OCI-LY1 (cell line): Measurements from ENCODE around the gene DNAAF9.

Experiments used
- H2AFZ ChIP-seq: fragments of 200-600 bp; sonication (generic), shearing (Covaris generic); 2 replicates; pipeline ENCODE4 v1.6.0; 2014; ENCODE audit warnings: antibody characterized with exemption, mild to moderate bottlenecking, low read length
- H3F3A ChIP-seq: fragments of 200-600 bp; sonication (generic), shearing (Covaris generic); 2 replicates; pipeline ENCODE4 v1.6.0; 2014; ENCODE audit warnings: mild to moderate bottlenecking, antibody characterized with exemption, low read length, moderate library complexity; ENCODE audit not compliant: insufficient read depth
- H3K27ac ChIP-seq: fragments of 200-600 bp; sonication (generic); 2 replicates; pipeline ENCODE4 v1.5.1; 2014; ENCODE audit warnings: low read length, mixed run types, mild to moderate bottlenecking, low read depth; ENCODE audit not compliant: poor library complexity, severe bottlenecking
- H3K27me3 ChIP-seq: fragments of 200-600 bp; sonication (generic); 2 replicates; pipeline ENCODE4 v1.6.0; 2014; ENCODE audit warnings: antibody characterized with exemption, mild to moderate bottlenecking, low read length, moderate library complexity; ENCODE audit not compliant: insufficient read depth
- H3K36me3 ChIP-seq: fragments of 200-600 bp; sonication (generic); 2 replicates; pipeline ENCODE4 v1.6.1; 2014; ENCODE audit warnings: mild to moderate bottlenecking, antibody characterized with exemption, low read length, moderate library complexity, mixed read lengths; ENCODE audit not compliant: insufficient read depth
- H3K4me1 ChIP-seq: fragments of 200-600 bp; sonication (generic); 2 replicates; pipeline ENCODE4 v1.5.1; 2014; ENCODE audit warnings: mild to moderate bottlenecking, low read length, moderate library complexity; ENCODE audit not compliant: insufficient read depth, severe bottlenecking
- H3K4me2 ChIP-seq: fragments of 200-600 bp; sonication (generic), shearing (Covaris generic); 2 replicates; pipeline ENCODE4 v1.6.1; 2014; ENCODE audit warnings: low read length
- H3K4me3 ChIP-seq: fragments of 200-600 bp; sonication (generic); 2 replicates; pipeline ENCODE4 v1.5.1; 2014; ENCODE audit warnings: low read length, low read depth, mild to moderate bottlenecking, mixed read lengths; ENCODE audit not compliant: poor library complexity, severe bottlenecking
- H3K79me2 ChIP-seq: fragments of 200-600 bp; shearing (Covaris generic); 2 replicates; pipeline ENCODE4 v1.6.1; 2016; ENCODE audit warnings: mixed run types, low read length, mixed read lengths; ENCODE audit not compliant: insufficient read depth
- H3K9ac ChIP-seq: fragments of 200-600 bp; sonication (generic), shearing (Covaris generic); 2 replicates; pipeline ENCODE4 v1.6.1; 2014; ENCODE audit warnings: mild to moderate bottlenecking, low read length, mixed read lengths
- H3K9me2 ChIP-seq: fragments of 200-600 bp; sonication (generic), shearing (Covaris generic); 2 replicates; pipeline ENCODE4 v1.6.1; 2014; ENCODE audit warnings: low read depth, mild to moderate bottlenecking, low read length, mixed read lengths
- H3K9me3 ChIP-seq: fragments of 200-600 bp; shearing (Covaris generic); 2 replicates; pipeline ENCODE4 v1.6.1; 2014; ENCODE audit warnings: low read length, mixed read lengths
- H4K20me1 ChIP-seq: fragments of 200-600 bp; sonication (generic), shearing (Covaris generic); 2 replicates; pipeline ENCODE4 v1.6.0; 2016; ENCODE audit warnings: mild to moderate bottlenecking, low read length; ENCODE audit not compliant: insufficient read depth
- EZH2 ChIP-seq: fragments of 200-600 bp; sonication (generic), shearing (Covaris generic); IDR thresholded peaks from 2 replicates; pipeline ENCODE4 v1.8.0; 2017; ENCODE audit warnings: borderline replicate concordance, mixed run types, mild to moderate bottlenecking, antibody characterized with exemption, low read length, moderate library complexity, mixed read lengths
- TF ChIP-seq, protein P1 (sequence below): fragments of 200-600 bp; sonication (generic), shearing (Covaris generic); IDR thresholded peaks from 2 replicates; pipeline ENCODE4 v1.5.1; 2017; ENCODE audit warnings: mild to moderate bottlenecking, antibody characterized with exemption, low read length, moderate library complexity, mixed read lengths

DNAAF9 gene

GRCh38 chr20:3409417-3409816 is 1.9 kb upstream of the DNAAF9 start:
- H3K4me1 ChIP-seq: peaks cover 7% of the 10 kb centered on the region
- no peak overlapping the region for H2AFZ ChIP-seq
- no peak overlapping the region for H3K4me3 ChIP-seq
- H3K27me3 ChIP-seq: peaks cover 6% of the 10 kb centered on the region; the same call in 1 of the 2 replicates
- no peaks in the 10 kb centered on the region for H3K79me2 ChIP-seq
- no peaks in the 10 kb centered on the region for H3K36me3 ChIP-seq
- TF ChIP-seq EZH2: no peak
- TF ChIP-seq, protein P1, sequence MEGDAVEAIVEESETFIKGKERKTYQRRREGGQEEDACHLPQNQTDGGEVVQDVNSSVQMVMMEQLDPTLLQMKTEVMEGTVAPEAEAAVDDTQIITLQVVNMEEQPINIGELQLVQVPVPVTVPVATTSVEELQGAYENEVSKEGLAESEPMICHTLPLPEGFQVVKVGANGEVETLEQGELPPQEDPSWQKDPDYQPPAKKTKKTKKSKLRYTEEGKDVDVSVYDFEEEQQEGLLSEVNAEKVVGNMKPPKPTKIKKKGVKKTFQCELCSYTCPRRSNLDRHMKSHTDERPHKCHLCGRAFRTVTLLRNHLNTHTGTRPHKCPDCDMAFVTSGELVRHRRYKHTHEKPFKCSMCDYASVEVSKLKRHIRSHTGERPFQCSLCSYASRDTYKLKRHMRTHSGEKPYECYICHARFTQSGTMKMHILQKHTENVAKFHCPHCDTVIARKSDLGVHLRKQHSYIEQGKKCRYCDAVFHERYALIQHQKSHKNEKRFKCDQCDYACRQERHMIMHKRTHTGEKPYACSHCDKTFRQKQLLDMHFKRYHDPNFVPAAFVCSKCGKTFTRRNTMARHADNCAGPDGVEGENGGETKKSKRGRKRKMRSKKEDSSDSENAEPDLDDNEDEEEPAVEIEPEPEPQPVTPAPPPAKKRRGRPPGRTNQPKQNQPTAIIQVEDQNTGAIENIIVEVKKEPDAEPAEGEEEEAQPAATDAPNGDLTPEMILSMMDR: no peak
- H4K20me1 ChIP-seq: no peaks in the 10 kb centered on the region
- no peak overlapping the region for H3K27ac ChIP-seq
- no peak overlapping the region for H3K9ac ChIP-seq
- no peaks in the 10 kb centered on the region for H3F3A ChIP-seq
- no peaks in the 10 kb centered on the region for H3K9me3 ChIP-seq
- H3K9me2 ChIP-seq: no peaks in the 10 kb centered on the region
- no peak overlapping the region for H3K4me2 ChIP-seq

DNA sequence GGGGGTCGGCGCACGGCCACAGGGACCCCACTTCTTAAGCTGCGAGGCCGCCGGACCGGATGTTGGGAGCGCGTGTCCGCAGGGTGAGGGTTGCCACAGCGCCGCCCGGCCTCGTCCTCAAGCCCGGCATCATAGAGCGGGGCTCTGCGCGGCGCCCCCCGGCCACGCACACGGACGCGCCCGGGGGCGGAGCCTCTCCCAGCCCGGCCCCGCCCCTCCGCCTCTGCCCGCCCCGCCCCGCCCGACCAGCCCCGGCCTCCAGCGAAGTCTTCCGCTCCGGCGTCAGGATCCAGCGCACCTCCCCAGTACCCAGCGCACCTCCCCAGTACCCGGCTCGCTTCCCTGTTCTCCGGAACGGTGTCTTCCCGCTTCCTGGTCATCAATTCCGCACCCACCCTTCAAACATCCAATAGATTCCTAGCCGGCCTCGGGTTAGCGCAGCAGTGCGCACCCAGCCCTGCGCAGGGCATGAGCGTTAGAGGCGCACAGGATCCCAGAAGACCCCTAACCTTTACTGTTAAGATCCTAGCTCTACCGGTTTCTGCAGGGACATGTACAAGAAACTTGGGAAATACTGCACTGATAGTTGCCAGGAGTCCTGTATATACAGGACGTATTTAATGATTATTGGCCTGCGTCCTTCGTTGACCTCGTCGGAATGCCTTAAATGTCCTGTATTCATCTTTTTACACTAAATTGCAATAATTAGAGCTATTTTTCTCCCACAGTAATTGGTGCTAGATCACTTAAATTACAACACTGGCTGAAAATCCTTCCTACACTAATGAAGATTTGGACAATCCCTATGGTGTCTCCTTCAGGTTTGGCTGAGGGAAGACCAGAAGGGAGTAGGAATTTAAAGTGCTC is 535 bp upstream of the DNAAF9 start:
- Histone ChIP-seq H3K4me3 (peak overlapping the region; percentile 64), H2AFZ (0 out of 2 replicates have a peak overlapping the region, but pooled peaks have one; percentile 81), H3K4me1 (peaks cover 7% of the 10 kb centered on the region), H3K9me2 (no peaks in the 10 kb centered on the region), H3K4me2 (peak overlapping the region; percentile 83), H3F3A (no peaks in the 10 kb centered on the region), H3K9ac (peak overlapping the region; percentile 48; the same call in 1 of the 2 replicates), H3K9me3 (no peaks in the 10 kb centered on the region), H3K27ac (no peak overlapping the region), H3K36me3 (no peaks in the 10 kb centered on the region), H4K20me1 (no peaks in the 10 kb centered on the region), H3K79me2 (no peaks in the 10 kb centered on the region), H3K27me3 (peaks cover 6% of the 10 kb centered on the region; the same call in 1 of the 2 replicates)
- TF ChIP-seq, protein P1: no peak
- TF ChIP-seq EZH2: no peak

- H3F3A ChIP-seq: no peaks in the 10 kb centered on the region
- H2AFZ ChIP-seq: no peak overlapping the region
- H3K4me1 ChIP-seq: peaks cover 7% of the 10 kb centered on the region
- TF ChIP-seq, protein P1: no peak
- no peak for TF ChIP-seq EZH2
- H3K27ac ChIP-seq: no peak overlapping the region
- H3K9me2 ChIP-seq: no peaks in the 10 kb centered on the region
- no peaks in the 10 kb centered on the region for H3K79me2 ChIP-seq
- H3K4me2 ChIP-seq: no peak overlapping the region
- H3K4me3 ChIP-seq: no peak overlapping the region
- H3K36me3 ChIP-seq: no peaks in the 10 kb centered on the region
- H3K9me3 ChIP-seq: no peaks in the 10 kb centered on the region
- H4K20me1 ChIP-seq: no peaks in the 10 kb centered on the region
- no peak overlapping the region for H3K9ac ChIP-seq
- H3K27me3 ChIP-seq: peaks cover 6% of the 10 kb centered on the region; the same call in 1 of the 2 replicates
Measured at GRCh38 chr20:3406481-3407039, 909 bp downstream of the DNAAF9 start.
